Forelimb muscle (tissue), 1 donor: ENCODE measurements around the gene FOXO3. TPM values are rescaled to one million over a fixed set of nuclear protein-coding genes. Genes with fewer than 3 reads are reported as not detected.
"Not testable (repeated sequence)": the region's sequence is repeated elsewhere in the genome, so short reads cannot be mapped to it uniquely, and the experiment has no call there.

Experiments
- DNase-seq: peaks from one replicate; pipeline ENCODE4 v3.0.0-alpha.2; 2013; ENCODE audit warnings: low read depth
- polyA plus RNA-seq: library from polyadenylated mRNA; unstranded; fragments of 120-200 nt; gene quantifications from one replicate; pipeline ENCODE4 v1.2.1, GENCODE V29; 2013; ENCODE audit not compliant: insufficient read length

The FOXO3 gene
- polyA plus RNA-seq, 1 donor, result 30.1 TPM

DNA sequence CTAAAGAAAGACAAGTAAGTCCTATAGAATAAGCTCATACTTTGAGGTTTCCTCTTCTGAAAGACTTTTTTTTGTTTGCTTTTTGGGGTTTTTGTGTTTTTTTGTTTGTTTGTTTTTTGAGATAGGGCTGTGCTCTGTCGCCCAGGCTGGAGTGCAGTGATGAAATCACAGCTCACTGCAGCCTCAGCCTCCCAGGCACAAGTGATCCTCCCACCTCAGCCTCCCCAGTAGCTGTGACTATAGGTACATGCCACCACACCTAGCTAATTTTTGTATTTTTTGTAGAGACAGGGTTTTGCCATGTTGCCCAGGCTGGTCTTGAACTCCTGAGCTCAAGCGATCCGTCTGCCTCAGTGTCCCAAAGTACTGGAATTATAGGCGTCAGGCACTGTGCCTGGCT lies 98.1 kb downstream of the FOXO3 start:
- not testable (repeated sequence) for DNase-seq

DNA sequence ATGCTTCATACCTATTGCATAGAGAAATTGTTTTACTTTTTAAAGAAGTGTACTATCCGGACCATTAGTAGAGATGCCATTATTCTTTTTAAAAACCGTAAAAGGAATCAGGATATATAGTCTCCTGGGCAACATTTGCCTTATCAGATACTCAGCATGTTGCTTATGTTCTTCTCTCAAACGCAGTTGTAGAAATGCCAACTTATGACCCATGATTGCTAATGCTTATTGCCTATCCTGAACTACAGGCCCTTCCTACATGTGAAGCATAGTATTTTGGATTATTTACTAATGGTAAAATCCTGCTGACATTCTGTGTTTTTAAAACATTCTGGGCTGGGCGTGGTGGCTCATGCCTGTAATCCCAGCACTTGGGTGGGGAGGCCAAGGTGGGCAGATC lies 99.5 kb downstream of the FOXO3 start:
- DNase-seq, result no peak

DNA sequence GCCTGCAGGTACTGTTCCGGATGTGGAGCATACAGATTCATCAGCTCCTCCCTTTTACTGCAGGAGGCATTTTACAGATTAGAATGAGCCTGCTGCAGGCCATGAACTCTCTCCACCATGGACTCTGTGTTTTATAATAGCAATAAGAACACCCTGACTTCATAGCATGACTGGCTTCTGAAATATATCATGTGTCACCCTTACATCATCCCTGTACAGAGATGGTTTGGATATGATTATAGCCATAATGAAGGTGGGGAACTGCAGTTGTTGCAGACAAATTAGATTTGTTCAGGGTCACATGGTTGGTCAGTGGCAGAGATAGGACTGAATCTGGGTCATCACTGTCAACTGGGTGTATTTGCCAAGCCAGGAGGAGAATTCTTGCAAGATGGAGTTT lies 100.7 kb downstream of the FOXO3 start:
- DNase-seq, result no peak

DNA sequence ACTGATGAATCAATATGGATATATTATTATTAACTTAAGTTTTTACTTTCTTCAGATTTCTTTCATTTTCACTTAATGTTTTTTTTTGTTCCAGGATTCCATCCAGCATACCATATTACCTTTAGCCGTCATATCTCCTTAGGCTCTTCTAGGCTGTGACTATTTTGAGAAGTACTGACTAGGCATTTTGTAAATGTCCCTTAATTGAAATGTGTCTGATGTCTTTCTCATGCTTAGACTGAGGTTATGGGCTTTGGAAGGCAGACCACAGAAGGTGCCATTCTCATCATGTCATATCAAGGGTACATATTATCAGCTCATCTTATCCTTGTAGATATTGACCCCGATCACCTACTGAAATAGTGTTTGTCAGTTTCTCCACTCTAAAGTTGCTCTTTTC lies 101.3 kb downstream of the FOXO3 start:
- no peak for DNase-seq

DNA sequence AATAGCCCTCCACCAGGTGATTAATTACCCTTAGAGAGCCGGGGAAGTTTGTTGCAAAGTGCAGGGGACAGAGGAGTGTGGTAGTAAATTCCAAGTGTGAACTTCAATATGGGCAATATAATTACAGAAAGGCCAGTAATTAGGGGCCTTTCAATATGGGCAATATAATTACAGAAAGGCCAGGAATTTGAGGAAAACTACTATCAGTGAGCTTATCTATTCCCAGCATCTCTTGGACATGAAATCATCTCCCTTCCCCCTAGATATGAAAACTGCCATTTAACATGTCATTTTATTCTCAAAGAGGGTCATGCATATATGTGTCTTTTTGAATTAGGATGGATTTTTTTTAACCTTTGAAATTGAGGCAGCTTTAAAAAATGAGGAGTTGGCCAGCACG lies 102.0 kb downstream of the FOXO3 start:
- no peak for DNase-seq

DNA sequence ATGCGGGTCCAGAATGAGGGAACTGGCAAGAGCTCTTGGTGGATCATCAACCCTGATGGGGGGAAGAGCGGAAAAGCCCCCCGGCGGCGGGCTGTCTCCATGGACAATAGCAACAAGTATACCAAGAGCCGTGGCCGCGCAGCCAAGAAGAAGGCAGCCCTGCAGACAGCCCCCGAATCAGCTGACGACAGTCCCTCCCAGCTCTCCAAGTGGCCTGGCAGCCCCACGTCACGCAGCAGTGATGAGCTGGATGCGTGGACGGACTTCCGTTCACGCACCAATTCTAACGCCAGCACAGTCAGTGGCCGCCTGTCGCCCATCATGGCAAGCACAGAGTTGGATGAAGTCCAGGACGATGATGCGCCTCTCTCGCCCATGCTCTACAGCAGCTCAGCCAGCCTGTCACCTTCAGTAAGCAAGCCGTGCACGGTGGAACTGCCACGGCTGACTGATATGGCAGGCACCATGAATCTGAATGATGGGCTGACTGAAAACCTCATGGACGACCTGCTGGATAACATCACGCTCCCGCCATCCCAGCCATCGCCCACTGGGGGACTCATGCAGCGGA lies 102.9 kb downstream of the FOXO3 start:
- not testable (repeated sequence) for DNase-seq

DNA sequence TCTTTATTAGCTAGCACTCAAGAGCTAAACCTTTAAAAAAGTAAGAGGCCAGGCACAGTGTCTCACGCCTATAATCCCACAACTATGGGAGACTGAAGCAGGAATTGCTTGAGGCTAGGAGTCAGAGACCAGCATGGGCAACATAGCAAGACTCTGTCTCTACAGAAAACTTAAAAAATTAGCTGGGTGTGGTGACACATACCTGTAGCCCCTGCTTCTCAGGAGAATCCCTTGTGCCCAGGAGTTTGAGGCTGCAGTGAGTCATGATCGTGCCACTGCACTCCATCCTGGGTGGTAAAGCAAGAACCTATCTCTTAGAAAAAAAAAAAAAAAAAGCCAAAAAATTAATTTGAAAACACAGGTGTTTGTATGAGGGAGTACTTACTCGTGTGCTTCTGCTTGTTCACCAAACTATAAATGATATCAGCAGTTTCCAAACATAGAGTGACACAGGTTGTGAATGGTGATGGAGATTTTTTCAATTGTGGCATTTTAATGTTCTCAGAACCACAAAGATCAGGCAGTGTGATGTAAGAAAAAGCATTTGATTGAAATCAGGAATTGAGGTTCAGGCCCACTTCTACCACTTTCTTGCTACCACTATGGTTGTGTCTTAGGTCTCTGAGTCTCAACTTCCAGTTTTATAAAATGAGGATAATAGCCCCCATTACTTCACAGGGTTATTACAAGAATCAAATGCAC lies 104.9 kb downstream of the FOXO3 start:
- DNase-seq, result no peak

DNA sequence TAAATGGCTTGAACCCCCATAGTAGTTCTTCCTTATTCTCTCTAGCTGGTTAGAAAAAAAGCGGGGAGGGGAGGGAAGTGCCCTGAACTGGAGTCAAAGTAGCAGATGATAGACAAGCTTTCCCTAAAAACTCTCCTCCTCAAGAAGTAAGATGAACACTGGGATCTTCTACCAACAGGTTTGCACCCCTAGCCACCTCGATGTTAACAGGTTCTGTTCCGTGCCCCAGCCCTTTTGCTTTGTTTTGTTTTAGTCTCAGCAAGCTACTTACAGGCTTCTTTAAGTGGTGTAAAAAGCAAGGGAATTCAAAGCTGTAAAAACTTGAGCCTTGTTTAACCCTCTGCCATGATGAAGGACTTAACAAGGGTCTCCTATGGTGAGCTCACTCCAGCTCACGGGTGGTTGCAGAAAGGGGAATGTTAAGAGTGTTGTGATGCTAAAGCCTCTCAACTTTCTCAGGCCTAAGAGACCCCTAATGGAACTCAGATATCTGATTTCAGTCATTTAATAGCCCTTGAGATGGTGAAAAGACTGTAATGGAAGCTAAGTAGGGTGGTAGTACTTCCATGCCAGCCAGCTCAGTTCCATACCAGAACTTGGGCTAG lies 106.0 kb downstream of the FOXO3 start:
- no peak for DNase-seq

DNA sequence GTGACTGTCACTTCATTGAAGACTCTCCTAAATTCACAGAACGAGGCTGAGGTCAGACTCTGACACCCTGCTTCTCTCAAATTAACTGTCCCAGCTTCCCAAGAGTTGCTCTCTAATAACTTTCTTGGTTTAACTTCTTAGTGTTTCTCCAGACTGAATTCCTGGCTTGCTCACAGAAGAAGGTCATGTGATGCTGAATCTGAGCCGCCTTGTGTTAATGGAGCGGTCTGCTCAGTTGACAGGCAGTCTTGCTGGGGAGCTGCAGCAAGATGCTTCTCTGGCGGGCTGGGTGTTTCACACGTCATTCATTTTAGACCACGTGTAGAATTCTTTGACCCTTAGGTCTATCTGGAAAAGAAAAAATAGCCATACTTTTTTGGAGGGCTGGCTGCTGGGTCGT lies 107.3 kb downstream of the FOXO3 start:
- no peak for DNase-seq

DNA sequence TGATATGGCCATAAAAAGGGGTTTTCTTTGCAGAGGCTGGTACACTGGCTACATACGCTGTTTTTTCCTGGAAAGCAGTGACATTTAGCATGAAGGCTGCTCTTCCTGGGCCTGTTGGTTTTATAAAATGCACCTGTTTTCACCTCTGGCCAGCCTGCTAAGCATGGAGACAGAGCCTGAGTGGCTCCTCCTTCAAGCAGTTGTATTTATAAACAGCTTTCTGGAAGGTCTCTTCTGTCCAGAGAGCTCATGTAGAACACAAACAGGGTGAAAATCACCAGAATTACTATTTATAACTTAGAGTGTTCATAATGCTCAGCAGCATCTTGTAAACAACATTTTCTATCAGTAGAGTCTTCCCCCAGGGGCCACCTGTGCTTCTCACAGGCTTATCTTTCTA lies 109.0 kb downstream of the FOXO3 start:
- no peak for DNase-seq

DNA sequence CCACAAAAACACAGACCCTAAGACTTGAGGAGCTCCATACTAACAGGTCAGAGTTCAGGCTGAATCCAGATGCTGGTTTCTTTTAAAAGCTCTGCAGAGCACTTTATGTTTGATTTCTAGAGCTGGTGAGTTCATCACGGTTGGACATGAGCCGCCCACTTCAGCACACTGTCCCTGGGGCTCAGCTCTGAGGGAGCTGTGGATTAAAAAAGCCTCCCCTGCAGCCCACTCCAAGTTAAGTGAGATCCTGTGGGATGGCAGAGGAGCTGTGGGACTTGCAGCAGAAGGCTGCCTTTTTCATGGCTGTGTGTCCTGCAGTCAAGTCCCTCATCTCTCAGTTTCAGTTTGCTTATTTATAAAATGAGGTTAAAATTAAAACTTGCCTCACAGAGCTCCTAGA lies 110.5 kb downstream of the FOXO3 start:
- DNase-seq, result no peak

DNA sequence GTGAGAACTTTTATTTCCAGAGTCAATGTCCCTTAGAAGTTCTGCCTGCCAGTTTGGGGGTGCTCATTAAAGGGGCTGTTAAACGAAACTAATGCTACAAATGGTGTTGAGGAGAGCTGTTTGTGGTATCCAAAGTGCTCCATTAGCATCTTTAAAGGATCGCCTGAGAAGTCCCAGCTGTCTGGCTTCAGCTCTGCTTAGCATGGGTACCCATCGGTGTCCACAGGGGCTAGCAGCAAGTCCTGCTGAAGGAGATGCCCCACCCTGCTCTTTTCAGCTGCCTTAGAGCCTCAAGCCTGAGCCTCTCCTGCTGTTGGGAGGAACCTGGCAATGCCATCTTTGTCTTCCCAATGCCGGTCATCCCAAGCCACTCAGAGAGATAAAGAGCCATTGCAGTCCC lies 111.1 kb downstream of the FOXO3 start:
- DNase-seq, result no peak

DNA sequence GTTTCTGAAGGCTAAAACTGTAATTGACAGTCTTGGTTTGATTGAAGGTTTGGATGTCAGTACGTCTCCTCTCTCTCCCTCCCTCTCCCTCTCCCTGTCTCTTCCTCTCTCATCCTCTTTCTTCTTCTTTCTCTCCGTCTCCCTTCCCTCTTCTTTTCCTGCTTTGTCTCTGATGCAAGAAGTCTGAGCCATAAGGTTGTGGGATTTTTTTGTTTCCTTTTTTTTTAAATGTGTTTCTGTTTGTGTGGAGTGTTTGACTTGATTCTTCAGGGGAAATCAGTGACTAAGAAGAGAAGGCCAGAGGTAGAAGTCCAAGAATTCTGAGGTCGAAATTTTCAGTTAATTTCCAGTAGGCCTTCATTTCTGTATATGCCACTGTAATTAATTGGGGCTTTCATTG lies 111.9 kb downstream of the FOXO3 start:
- no peak for DNase-seq

DNA sequence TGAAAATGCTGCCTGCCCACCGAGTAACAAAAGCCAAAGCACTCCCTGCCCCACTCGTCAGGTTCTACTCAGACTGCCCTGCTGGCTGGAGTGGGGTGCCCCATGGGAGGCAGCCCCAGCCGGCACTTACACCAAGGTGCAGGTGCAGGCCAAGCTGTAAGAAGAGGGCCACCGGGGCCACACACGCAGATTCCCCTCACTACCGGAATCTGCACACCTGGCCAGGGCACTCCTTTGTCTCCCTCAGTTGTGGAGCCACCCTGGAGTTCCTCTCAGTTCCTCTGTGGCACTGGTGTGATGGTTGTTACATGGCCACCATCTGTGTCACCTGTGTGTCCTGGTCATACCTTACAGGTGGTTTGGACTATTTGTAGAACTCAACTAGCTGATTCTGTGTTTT lies 112.4 kb downstream of the FOXO3 start:
- no peak for DNase-seq

DNA sequence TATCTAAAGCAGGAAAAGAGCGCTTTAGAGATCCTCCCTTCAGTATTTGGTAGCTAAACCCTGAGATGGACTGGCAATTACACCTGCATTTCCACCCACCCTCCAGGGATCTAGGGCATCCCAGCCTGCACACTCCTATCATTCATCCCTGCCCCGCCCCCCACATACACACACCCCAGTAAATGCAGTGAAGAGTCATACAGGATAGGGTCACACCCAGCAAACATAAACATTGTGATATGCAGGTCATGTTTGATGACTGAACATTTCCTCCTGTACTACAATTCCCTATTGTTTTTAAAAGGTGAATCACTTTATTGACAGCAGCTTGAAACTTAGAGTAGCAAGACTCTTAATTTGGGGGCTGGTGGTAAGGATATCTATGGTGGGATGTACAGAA lies 112.9 kb downstream of the FOXO3 start:
- no peak for DNase-seq

DNA sequence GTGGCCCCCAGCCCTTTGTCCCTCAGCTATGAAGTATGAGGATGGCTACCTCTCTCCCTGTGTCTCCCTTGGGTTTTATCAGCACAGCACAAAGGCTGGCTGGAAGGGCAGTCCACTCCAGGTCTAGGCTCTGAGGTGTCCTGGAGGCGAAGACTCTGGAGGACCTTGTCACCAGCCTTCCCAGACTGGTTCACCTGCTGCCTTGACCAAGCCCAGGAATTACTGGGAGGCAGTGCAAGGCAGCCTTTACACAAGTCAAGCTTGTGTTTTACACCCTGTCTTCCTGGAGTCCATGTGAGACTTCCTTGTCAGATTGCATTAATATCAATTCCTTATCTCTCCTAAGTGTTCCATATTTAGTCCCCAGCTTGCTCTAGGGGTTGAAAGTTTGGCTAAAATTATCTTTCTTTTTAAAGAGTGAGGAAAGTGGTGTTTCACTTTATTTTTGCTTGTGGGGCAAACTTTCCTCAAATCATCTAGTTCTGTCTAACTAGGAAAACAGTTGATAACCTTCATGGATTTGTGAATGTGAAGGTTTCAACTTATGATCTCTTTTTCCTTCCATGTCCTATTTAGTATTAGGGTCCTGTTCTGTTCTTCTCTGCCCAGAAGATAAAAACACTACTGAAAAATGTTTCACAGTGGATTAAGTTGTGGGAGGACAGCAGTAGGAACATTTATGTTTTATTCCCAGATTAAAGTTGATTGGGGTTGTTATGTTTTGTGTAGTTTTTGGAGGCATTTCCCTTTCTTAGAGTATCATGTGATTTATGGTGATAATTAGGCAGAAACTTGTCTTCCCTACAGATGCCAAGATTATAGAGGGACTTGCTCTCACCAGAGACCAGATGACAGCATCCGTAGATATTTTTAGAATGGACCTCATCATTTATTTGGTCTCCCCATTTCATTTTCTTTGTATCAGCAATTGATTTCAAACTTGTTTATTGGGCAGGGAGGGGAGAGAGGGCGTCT lies 114.8 kb downstream of the FOXO3 start:
- DNase-seq, result no peak

DNA sequence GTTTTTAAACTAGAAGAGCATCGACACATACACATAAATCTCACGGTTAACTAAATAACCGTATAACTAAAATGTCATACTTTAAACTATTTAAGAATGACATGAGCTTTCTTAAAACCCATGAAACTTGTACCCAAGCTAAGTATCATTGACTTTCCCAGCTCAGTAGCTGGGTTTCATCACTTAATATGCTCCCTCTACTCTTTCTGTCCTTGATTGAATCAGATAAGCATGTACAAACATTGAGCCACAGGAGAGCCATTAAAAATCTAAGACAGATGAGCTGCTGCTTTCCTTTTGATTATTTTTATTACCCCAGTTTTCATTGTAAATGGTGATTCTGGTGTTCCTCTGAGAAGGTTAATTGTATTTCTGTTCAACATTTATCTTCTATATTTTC lies 115.8 kb downstream of the FOXO3 start:
- DNase-seq, result no peak

DNA sequence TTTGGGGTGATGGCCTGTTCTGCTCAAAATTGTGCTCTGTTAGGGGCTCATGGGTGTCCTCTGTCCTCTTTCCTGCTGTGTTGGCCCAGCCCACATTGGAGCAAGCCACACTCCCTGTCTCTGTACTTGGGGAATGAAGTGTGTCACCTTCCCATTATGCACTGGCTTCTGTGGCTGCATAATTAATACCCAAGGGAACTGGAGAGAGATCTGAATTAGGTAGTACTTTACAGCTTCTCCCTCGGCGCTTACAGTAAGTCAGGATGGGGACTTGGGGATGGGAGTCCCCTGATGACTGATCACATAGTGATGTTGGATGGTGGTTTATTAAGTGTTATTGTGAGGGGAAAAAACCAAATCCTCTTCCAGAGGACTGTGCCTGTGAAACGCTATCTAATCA lies 116.6 kb downstream of the FOXO3 start:
- no peak for DNase-seq

DNA sequence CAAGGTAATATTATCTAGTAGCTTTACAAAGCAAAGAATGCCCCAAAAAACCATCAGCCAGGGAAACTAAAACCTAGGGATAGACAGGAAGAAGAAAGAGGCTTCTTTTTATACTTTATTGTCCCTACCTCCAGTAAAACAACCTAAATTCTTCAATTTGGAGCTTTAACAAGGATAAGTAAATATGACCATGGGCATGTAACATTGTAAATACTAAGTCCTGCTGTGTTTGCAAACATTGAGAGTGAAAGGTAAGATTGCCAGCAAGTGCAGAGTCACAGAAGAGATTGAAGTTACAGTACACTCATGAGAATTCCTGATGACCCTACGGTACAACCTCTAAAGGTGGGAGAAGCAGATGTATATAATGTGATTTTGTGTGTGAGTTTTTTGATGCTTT lies 117.2 kb downstream of the FOXO3 start:
- DNase-seq, result no peak

DNA sequence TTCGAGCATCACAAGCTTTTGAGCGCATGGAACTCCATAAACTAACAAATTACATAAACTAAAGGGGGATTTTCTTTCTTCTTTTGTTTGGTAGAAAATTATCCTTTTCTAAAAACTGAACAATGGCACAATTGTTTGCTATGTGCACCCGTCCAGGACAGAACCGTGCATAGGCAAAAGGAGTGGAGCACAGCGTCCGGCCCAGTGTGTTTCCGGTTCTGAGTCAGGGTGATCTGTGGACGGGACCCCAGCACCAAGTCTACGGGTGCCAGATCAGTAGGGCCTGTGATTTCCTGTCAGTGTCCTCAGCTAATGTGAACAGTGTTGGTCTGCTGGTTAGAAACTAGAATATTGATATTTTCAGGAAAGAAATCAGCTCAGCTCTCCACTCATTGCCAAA lies 119.6 kb downstream of the FOXO3 start:
- DNase-seq, result not testable (repeated sequence)

DNA sequence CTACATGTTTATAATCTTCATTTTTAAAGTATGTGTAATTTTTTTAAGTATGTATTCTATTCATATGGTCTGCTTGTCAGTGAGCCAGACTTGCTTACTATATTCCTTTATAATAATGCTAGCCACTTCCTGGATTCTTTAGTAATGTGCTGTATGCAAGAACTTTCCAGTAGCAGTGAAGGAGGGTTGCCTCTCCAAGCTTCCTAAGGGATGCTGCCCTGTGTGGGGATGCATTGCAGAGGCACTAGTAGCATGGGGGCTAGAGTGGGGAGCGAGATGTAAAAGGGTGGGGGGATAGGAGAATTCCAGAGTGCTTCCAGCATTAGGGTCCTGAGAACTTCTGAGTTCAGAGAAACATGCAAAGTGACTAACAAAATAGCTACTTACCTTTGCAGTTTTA lies 121.0 kb downstream of the FOXO3 start:
- not testable (repeated sequence) for DNase-seq

DNA sequence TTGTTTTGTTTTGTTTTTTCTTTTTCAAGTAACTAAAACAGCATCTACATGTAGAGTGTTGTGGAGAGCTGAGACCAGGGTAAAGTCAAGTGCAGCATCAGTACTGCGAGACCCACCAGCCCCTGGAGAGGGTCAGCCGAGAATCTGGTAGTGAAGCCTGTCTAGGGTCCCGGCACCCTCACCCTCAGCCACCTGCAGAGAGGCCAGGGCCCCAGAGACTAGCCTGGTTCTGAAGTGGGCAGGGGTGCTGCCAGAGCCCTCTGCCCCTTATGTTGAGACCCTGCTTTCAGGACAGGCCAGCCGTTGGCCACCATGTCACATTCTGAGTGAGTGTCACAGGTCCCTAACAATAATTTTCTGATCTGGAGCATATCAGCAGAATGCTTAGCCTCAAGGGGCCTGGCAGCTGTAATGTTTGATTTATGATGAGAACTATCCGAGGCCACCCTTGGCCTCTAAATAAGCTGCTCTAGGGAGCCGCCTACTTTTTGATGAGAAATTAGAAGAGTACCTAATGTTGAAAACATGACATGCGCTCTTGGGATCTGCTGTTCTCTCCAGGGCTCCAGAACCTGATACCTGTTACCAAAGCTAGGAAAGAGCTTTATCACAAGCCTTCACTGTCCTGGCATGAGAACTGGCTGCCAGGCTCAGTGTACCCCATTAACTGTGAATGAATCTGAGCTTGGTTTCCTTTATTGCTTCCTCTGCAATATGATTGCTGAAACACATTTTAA lies 121.8 kb downstream of the FOXO3 start:
- not testable (repeated sequence) for DNase-seq
